ENCODE data around the gene CMC1.

- TF ChIP-seq CTCF (IDR thresholded peaks at IDR 0.05) (no peak), POLR2A (IDR thresholded peaks at IDR 0.05) (no peak)
Measured at GRCh38 chr3:28308196-28308595, 66.8 kb downstream of the CMC1 start.

Data from esophagus squamous epithelium (tissue), 4 donors.